WERI-Rb-1 (cell line): ENCODE data around the gene PAN3.

Source experiments
- DNase-seq: peaks from one replicate; pipeline ENCODE4 v3.0.0-alpha.2; 2020
- H3K27ac ChIP-seq: fragments of 250-450 bp; sonication (Bioruptor Pico); 2 replicates; pipeline ENCODE4 v1.5.1; 2020; ENCODE audit warnings: mild to moderate bottlenecking, moderate library complexity
- H3K27me3 ChIP-seq: fragments of 250-450 bp; sonication (Bioruptor Pico); 2 replicates; pipeline ENCODE4 v1.5.1; 2021; ENCODE audit warnings: mild to moderate bottlenecking, low read depth, moderate library complexity; ENCODE audit not compliant: insufficient read depth, severe bottlenecking
- H3K36me3 ChIP-seq: fragments of 250-450 bp; sonication (Bioruptor Pico); 2 replicates; pipeline ENCODE4 v1.5.1; 2020; ENCODE audit warnings: mild to moderate bottlenecking, moderate library complexity
- H3K4me3 ChIP-seq: 2 replicates; pipeline ENCODE4 v1.5.1; 2011; ENCODE audit warnings: low read depth, mild to moderate bottlenecking, control low read depth, low read length
- H3K9me3 ChIP-seq: fragments of 250-450 bp; sonication (Bioruptor Pico); 2 replicates; pipeline ENCODE4 v1.5.1; 2021; ENCODE audit warnings: mild to moderate bottlenecking, moderate library complexity; ENCODE audit not compliant: severe bottlenecking
- CTCF ChIP-seq: IDR thresholded peaks from 2 replicates; pipeline ENCODE4 v1.5.1; 2011; ENCODE audit warnings: low read depth, mild to moderate bottlenecking, control low read depth, inconsistent platforms, low read length

The PAN3 gene

GRCh38 chr13:28138012-28138755, at the start of gene PAN3:
Gene PAN3, plus strand, starts transcription at chr13:28138545. Its CDS starts 113 bp downstream, at chr13:28138658.
- Histone ChIP-seq H3K36me3 (peaks cover 8% of the 10 kb centered on the region; the same call in 1 of the 2 replicates), H3K27me3 (no peaks in the 10 kb centered on the region), H3K27ac (peak within 1 kb of the TSS; percentile 99), H3K9me3 (no peaks in the 10 kb centered on the region), H3K4me3 (peak within 1 kb of the TSS; percentile 75)
- peak; percentile 19; the same call in 1 of the 2 replicates for TF ChIP-seq CTCF
- DNase-seq = peak; percentile 97

DNA sequence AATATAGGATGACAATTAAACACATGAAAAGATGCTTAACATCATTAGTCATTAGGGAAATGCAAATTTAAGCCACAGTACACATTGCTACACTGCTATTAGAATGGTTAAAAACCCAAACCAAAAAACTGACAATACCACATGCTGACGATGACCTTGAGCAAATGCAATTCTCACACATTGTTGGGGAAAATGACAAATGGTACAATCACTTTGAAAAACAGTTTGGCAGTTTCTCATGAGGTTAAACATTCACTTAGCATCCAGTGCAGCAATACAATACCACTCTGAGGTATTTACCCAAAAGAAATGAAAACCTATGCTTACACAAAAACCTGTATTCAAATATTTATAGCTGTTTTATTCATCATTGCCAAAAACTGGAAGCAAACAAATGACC, 49.3 kb upstream of the PAN3 start:
- TF ChIP-seq CTCF = no peak
- H3K36me3 ChIP-seq = no peaks in the 10 kb centered on the region
- H3K9me3 ChIP-seq = no peaks in the 10 kb centered on the region
- H3K27me3 ChIP-seq = peaks cover 55% of the 10 kb centered on the region
- no peak for DNase-seq
- no peak overlapping the region for H3K4me3 ChIP-seq
- no peak overlapping the region for H3K27ac ChIP-seq

DNA sequence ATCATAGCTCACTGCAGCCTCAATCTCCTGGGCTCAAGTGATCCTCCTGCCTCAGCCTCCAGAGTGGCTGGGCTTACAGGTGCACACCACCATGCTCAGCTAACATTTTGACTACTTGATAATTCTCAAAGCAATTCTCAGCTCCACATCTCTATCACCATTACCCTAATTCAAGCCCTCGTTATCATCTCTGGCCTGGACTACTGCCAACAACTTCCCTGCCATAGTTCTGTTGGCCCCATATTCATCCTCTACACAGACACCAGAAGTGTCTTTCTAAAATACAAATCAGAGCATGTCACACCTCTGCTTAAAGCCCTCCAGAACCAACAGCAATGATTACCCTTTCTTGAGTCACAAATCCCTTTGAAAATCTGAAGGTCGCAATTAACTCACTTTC, 45.9 kb upstream of the PAN3 start:
- H3K4me3 ChIP-seq = no peak overlapping the region
- no peak overlapping the region for H3K27ac ChIP-seq
- no peak for DNase-seq
- no peak for TF ChIP-seq CTCF
- no peaks in the 10 kb centered on the region for H3K9me3 ChIP-seq
- no peaks in the 10 kb centered on the region for H3K36me3 ChIP-seq
- peaks cover 67% of the 10 kb centered on the region for H3K27me3 ChIP-seq

DNA sequence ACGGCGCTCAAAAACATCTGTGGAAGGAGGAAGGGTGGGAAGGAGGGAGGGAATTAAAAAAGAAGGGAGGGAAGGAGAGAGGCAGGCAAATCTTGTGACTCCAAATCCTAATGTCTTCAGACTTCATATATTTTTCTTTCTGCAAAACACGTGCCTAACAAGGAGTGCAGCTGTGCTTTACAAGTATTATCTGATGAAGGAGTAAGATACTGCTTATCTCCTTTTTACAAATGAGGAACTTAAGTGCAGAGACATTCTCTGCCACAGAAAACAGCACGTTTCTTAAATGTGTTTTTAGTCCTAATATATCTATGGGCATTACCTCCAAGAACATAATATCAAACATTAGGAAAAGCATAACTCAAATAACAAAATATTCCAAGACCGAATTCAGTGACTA, 44.5 kb upstream of the PAN3 start:
- no peak overlapping the region for H3K27ac ChIP-seq
- H3K9me3 ChIP-seq = peaks cover 6% of the 10 kb centered on the region
- TF ChIP-seq CTCF = no peak
- no peaks in the 10 kb centered on the region for H3K36me3 ChIP-seq
- H3K27me3 ChIP-seq = peaks cover 71% of the 10 kb centered on the region
- DNase-seq = no peak
- no peak overlapping the region for H3K4me3 ChIP-seq

- Histone ChIP-seq H3K27ac (no peak overlapping the region), H3K27me3 (peaks cover 70% of the 10 kb centered on the region), H3K36me3 (no peaks in the 10 kb centered on the region), H3K4me3 (no peak overlapping the region), H3K9me3 (peaks cover 6% of the 10 kb centered on the region)
- no peak for TF ChIP-seq CTCF
- DNase-seq = no peak
Measured at GRCh38 chr13:28094306-28094705, 44.0 kb upstream of the PAN3 start.

- DNase-seq = no peak
- Histone ChIP-seq H3K9me3 (peaks cover 6% of the 10 kb centered on the region), H3K36me3 (no peaks in the 10 kb centered on the region), H3K27ac (no peak overlapping the region), H3K27me3 (peaks cover 80% of the 10 kb centered on the region), H3K4me3 (no peak overlapping the region)
- no peak for TF ChIP-seq CTCF
Measured at GRCh38 chr13:28097503-28097902, 40.8 kb upstream of the PAN3 start.
